ENCODE results near the gene TMEM255A. TPM values are rescaled to one million over a fixed set of nuclear protein-coding genes. Genes with fewer than 3 reads are reported as not detected.
A peak's percentile ranks its signal among the peaks of the same experiment; 100 is the strongest.

TMEM255A gene
- total RNA-seq, 3 donors from 2014 or later = 0.49 to 3.7 (median 0.87) TPM

DNA sequence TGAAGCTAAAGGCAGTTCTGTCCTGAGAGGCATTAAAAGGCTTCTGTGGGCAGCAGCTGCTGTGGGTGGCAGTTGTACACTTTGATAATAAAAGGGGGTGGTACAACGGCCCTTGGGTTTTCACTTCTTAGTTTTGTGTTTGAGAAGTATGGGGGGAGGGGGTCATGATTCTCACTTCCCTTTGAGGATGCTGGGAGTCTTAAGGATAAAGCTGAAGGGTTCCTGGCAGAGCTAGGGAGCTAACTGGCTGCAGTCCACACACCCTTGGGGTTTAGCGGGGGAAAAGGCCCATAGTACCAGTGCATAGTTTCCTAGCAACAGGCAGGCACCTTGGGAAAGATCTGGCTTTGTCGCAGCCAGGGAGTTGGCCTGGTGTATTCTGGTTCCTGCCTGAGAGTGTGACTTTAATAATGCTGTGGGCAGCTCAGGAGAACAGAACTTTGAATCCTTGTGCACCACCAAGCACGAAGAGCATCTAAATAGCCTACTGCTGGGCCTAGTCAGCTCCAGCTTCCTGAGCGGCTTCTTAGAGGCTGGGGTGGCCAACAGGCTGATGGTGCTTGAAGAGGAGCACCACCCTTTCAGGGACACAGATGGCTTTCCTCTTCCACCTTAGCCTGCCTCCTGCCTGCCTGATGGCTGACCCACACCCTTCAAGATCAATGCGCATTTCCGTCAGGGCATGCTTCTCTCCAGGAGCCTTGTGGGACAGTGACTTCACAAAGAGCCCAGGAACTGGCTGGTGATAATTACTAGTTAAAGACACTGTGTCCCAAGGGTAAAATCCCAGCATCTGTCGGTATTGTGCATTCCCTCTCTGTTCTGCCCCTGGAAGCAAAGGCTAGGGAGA lies 48.2 kb downstream of the TMEM255A start:
- Histone ChIP-seq H3K4me1 (ENCODE audit: low read depth) (no peaks in the 10 kb centered on the region), H3K9me3 (no peaks in the 10 kb centered on the region), H3K4me3 (no peak overlapping the region), H3K36me3 (ENCODE audit: low read depth) (no peaks in the 10 kb centered on the region)
- no peak for ATAC-seq
- intact Hi-C loops (cut with DNase I, micrococcal nuclease) = no loop called here
- TF ChIP-seq, protein P1, sequence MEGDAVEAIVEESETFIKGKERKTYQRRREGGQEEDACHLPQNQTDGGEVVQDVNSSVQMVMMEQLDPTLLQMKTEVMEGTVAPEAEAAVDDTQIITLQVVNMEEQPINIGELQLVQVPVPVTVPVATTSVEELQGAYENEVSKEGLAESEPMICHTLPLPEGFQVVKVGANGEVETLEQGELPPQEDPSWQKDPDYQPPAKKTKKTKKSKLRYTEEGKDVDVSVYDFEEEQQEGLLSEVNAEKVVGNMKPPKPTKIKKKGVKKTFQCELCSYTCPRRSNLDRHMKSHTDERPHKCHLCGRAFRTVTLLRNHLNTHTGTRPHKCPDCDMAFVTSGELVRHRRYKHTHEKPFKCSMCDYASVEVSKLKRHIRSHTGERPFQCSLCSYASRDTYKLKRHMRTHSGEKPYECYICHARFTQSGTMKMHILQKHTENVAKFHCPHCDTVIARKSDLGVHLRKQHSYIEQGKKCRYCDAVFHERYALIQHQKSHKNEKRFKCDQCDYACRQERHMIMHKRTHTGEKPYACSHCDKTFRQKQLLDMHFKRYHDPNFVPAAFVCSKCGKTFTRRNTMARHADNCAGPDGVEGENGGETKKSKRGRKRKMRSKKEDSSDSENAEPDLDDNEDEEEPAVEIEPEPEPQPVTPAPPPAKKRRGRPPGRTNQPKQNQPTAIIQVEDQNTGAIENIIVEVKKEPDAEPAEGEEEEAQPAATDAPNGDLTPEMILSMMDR (IDR thresholded peaks at IDR 0.05) = no peak
- DNase-seq = peak in 1 of 3 donors; percentile 3

DNA sequence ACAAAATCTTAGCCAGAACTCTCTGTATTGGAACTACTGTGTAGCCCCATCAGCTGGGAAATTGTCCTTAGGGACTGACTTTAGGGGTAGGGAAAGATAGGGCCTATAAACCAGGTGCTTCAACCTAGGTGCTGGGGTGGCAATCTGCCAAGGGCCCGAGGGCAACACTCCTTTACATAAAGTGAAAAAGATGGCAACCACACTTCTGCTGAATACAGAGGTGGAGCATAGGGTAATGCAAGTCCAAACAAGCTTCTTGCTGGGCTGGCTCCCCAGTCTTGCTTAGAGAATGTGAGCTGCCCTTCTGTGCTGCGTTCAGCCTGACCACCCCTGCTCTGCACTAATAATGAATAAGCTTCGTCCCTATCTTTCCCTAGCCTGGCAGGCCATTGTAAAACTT lies 50.9 kb downstream of the TMEM255A start:
- ATAC-seq (no peak), DNase-seq (no peak)
- intact Hi-C loops (cut with DNase I, micrococcal nuclease) = no loop called here
- no peak overlapping the region for H3K4me3 ChIP-seq
- no peaks in the 10 kb centered on the region for H3K9me3 ChIP-seq
- no peaks in the 10 kb centered on the region for H3K4me1 ChIP-seq (ENCODE audit: low read depth)
- H3K36me3 ChIP-seq (ENCODE audit: low read depth) = no peaks in the 10 kb centered on the region
- TF ChIP-seq, protein P1 (IDR thresholded peaks at IDR 0.05) = no peak

DNA sequence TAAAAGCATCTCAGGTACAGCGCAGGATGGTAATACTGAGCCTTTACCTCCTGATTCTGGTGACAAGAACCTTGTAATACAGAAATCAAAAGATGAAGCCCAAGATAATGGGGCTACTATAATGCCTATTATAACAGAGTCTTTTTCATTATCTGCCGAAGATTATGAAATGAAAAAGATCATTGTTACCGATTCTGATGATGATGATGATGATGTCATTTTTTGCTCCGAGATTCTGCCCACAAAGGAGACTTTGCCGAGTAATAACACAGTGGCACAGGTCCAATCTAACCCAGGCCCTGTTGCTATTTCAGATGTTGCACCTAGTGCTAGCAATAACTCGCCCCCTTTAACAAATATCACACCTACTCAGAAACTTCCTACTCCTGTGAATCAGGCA lies 57.5 kb downstream of the TMEM255A start:
- TF ChIP-seq, protein P1 (IDR thresholded peaks at IDR 0.05) = no peak
- ATAC-seq = no peak
- intact Hi-C loops (cut with DNase I, micrococcal nuclease) = no loop called here

DNA sequence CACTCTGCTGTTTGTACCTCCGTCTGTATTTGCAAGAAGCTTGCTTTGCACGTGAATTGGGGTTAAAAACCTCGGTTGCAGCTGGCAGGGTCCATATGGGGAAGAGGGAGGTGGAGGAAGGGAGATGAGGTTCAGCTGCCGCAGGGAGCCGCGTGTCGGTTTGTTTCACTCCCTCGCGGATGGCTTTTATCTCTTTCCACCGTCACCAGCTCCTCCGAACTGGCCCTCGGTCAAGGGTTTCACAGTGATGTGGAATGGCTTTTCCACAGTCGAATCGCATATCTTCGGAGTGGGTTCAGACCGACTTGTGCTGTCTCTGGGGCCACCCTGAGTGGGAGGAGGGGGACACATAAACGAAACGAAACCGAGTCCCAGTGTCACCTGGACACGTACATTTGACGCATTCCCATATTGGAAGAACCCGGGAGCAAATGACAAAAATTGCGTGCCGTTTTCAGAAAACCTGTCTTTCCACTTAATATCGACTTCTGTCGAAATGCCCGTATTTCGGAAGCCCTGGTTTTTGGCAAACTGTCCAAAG lies 59.7 kb downstream of the TMEM255A start:
- H3K36me3 ChIP-seq (ENCODE audit: low read depth) = no peaks in the 10 kb centered on the region
- H3K4me3 ChIP-seq = peak overlapping the region; percentile 42
- TF ChIP-seq, protein P1 (IDR thresholded peaks at IDR 0.05) = no peak
- H3K9me3 ChIP-seq = no peaks in the 10 kb centered on the region
- ATAC-seq = peak; percentile 54
- intact Hi-C loops (cut with DNase I, micrococcal nuclease) = no loop called here
- DNase-seq = peak in 2 of 3 donors; percentile 46
- H3K4me1 ChIP-seq (ENCODE audit: low read depth) = no peaks in the 10 kb centered on the region

More for the DNA sequence above, 57.5 kb downstream of the TMEM255A start:
- no peaks in the 10 kb centered on the region for H3K9me3 ChIP-seq
- no peaks in the 10 kb centered on the region for H3K36me3 ChIP-seq (ENCODE audit: low read depth)
- no peak overlapping the region for H3K4me3 ChIP-seq
- no peaks in the 10 kb centered on the region for H3K4me1 ChIP-seq (ENCODE audit: low read depth)
- no peak for DNase-seq

DNA sequence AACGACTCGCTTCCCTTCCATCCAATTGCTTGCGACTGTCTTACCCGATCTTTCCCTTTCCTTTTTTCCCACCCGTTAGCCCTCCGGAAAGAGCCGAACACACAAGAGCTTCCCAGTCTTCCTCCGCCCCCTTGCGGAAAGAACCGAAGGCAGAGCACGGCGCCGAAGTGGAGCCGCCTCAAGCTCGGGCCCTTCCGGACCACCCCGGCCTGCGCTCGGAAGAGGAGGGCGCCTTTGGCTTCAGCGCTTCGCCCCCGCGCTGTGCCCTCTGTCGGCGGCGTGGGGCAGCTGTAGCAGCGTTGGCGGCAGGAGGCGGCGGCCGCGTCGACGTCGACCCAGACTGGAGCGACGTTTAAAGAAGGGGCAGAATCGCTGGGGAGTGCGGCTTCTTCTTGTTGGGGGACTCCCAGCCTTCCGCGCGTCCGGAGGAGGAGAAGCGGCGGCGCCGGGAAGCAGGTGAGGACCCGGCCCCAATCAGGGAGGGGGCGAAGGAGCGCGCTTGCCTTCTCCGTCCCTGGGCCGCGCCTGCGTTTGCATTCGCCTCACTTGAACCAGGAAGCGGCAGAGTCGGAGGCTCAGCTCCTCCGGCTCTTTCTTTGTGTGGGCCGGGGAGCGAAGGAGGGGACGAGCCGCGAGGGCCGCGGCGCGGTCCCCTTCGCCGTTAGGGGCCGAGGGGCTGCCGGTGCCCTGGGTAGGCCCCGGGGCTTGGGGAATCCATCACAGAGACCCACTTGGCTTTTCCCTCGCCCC lies 60.6 kb downstream of the TMEM255A start, which contains the start of gene ZBTB33:
Gene ZBTB33 (plus strand): TSS at position 291 of the 750 bp plus-strand sequence. CDS start 2,604 bp downstream, outside the sequence.
- Histone ChIP-seq H3K4me3 (peak within 1 kb of the TSS; percentile 42), H3K36me3 (ENCODE audit: low read depth) (no peaks in the 10 kb centered on the region), H3K9me3 (no peaks in the 10 kb centered on the region), H3K4me1 (ENCODE audit: low read depth) (no peaks in the 10 kb centered on the region)
- DNase-seq (peak; percentile 90 to 91 (median 91)), ATAC-seq (peak; percentile 99)
- TF ChIP-seq, protein P1 (IDR thresholded peaks at IDR 0.05) = peak; percentile 63
- intact Hi-C loops (cut with DNase I, micrococcal nuclease) = no loop called here

Data from mucosa of descending colon (tissue), 3 donors.